ENCODE results near the gene ULK4.
"Not testable (repeated sequence)": the region's sequence is repeated elsewhere in the genome, so short reads cannot be mapped to it uniquely, and the experiment has no call there.

ULK4 gene

GRCh38 chr3:41574900-41575299 is 387.0 kb downstream of the ULK4 start:
- H3K27me3 ChIP-seq (ENCODE audit: control insufficient read depth, insufficient read depth, low read length): no peaks in the 10 kb centered on the region
- no peak overlapping the region for H3K27ac ChIP-seq (ENCODE audit: low read depth, low read length)
- H3K4me3 ChIP-seq (ENCODE audit: low read depth, low read length): no peak overlapping the region
- H3K9ac ChIP-seq (ENCODE audit: low read depth, low read length): no peak overlapping the region
- peaks cover 40% of the 10 kb centered on the region for H3K4me1 ChIP-seq (ENCODE audit: control insufficient read depth, insufficient read depth, low read length)
- H3K9me3 ChIP-seq (ENCODE audit: control insufficient read depth, insufficient read depth, low read length): no peaks in the 10 kb centered on the region
- H3K36me3 ChIP-seq (ENCODE audit: control insufficient read depth, insufficient read depth, low read length): no peaks in the 10 kb centered on the region

DNA sequence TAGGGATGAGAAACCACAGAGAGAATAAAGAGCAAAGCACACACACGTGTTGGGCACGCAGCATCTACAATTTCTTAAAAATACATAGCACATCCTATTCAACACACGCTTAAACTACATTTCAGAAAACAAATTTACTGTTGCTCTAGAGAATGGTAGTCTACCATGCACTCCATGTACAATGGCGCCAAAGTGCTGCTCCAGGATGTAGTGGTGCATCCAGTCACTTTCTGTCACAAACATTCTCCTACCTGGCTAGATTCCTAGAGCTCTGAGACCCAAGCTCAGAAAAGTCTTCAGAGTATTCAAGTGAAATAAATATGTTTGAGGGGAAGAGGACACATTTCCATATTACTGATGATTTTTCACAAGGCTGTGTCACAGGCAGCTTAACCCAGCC is 388.3 kb downstream of the ULK4 start:
- Histone ChIP-seq H3K9ac (ENCODE audit: low read depth, low read length) (no peak overlapping the region), H3K36me3 (ENCODE audit: control insufficient read depth, insufficient read depth, low read length) (no peaks in the 10 kb centered on the region), H3K4me1 (ENCODE audit: control insufficient read depth, insufficient read depth, low read length) (peaks cover 38% of the 10 kb centered on the region), H3K9me3 (ENCODE audit: control insufficient read depth, insufficient read depth, low read length) (no peaks in the 10 kb centered on the region), H3K27me3 (ENCODE audit: control insufficient read depth, insufficient read depth, low read length) (no peaks in the 10 kb centered on the region), H3K4me3 (ENCODE audit: low read depth, low read length) (no peak overlapping the region), H3K27ac (ENCODE audit: low read depth, low read length) (no peak overlapping the region)

GRCh38 chr3:41572092-41572491 is 389.8 kb downstream of the ULK4 start:
- H3K4me1 ChIP-seq (ENCODE audit: control insufficient read depth, insufficient read depth, low read length): peaks cover 26% of the 10 kb centered on the region
- no peak overlapping the region for H3K9ac ChIP-seq (ENCODE audit: low read depth, low read length)
- H3K4me3 ChIP-seq (ENCODE audit: low read depth, low read length): no peak overlapping the region
- H3K27me3 ChIP-seq (ENCODE audit: control insufficient read depth, insufficient read depth, low read length): no peaks in the 10 kb centered on the region
- H3K9me3 ChIP-seq (ENCODE audit: control insufficient read depth, insufficient read depth, low read length): no peaks in the 10 kb centered on the region
- no peak overlapping the region for H3K27ac ChIP-seq (ENCODE audit: low read depth, low read length)
- no peaks in the 10 kb centered on the region for H3K36me3 ChIP-seq (ENCODE audit: control insufficient read depth, insufficient read depth, low read length)

GRCh38 chr3:41569632-41570305 is 392.1 kb downstream of the ULK4 start:
- H3K27me3 ChIP-seq (ENCODE audit: control insufficient read depth, insufficient read depth, low read length): no peaks in the 10 kb centered on the region
- H3K9me3 ChIP-seq (ENCODE audit: control insufficient read depth, insufficient read depth, low read length): no peaks in the 10 kb centered on the region
- peaks cover 9% of the 10 kb centered on the region for H3K4me1 ChIP-seq (ENCODE audit: control insufficient read depth, insufficient read depth, low read length)
- H3K27ac ChIP-seq (ENCODE audit: low read depth, low read length): no peak overlapping the region
- no peaks in the 10 kb centered on the region for H3K36me3 ChIP-seq (ENCODE audit: control insufficient read depth, insufficient read depth, low read length)
- H3K4me3 ChIP-seq (ENCODE audit: low read depth, low read length): no peak overlapping the region
- no peak overlapping the region for H3K9ac ChIP-seq (ENCODE audit: low read depth, low read length)

GRCh38 chr3:41565948-41566514 is 395.9 kb downstream of the ULK4 start:
- no peaks in the 10 kb centered on the region for H3K36me3 ChIP-seq (ENCODE audit: control insufficient read depth, insufficient read depth, low read length)
- H3K27me3 ChIP-seq (ENCODE audit: control insufficient read depth, insufficient read depth, low read length): no peaks in the 10 kb centered on the region
- H3K4me3 ChIP-seq (ENCODE audit: low read depth, low read length): no peak overlapping the region
- H3K9ac ChIP-seq (ENCODE audit: low read depth, low read length): no peak overlapping the region
- H3K27ac ChIP-seq (ENCODE audit: low read depth, low read length): no peak overlapping the region
- peaks cover 9% of the 10 kb centered on the region for H3K4me1 ChIP-seq (ENCODE audit: control insufficient read depth, insufficient read depth, low read length)
- H3K9me3 ChIP-seq (ENCODE audit: control insufficient read depth, insufficient read depth, low read length): no peaks in the 10 kb centered on the region

- H3K27ac ChIP-seq (ENCODE audit: low read depth, low read length): no peak overlapping the region
- no peak overlapping the region for H3K9ac ChIP-seq (ENCODE audit: low read depth, low read length)
- H3K9me3 ChIP-seq (ENCODE audit: control insufficient read depth, insufficient read depth, low read length): no peaks in the 10 kb centered on the region
- H3K36me3 ChIP-seq (ENCODE audit: control insufficient read depth, insufficient read depth, low read length): no peaks in the 10 kb centered on the region
- no peaks in the 10 kb centered on the region for H3K27me3 ChIP-seq (ENCODE audit: control insufficient read depth, insufficient read depth, low read length)
- H3K4me3 ChIP-seq (ENCODE audit: low read depth, low read length): no peak overlapping the region
- peaks cover 6% of the 10 kb centered on the region; the same call in 1 of the 2 replicates for H3K4me1 ChIP-seq (ENCODE audit: control insufficient read depth, insufficient read depth, low read length)
These were observed 396.9 kb downstream of the ULK4 start for GRCh38 chr3:41565003-41565402.

DNA sequence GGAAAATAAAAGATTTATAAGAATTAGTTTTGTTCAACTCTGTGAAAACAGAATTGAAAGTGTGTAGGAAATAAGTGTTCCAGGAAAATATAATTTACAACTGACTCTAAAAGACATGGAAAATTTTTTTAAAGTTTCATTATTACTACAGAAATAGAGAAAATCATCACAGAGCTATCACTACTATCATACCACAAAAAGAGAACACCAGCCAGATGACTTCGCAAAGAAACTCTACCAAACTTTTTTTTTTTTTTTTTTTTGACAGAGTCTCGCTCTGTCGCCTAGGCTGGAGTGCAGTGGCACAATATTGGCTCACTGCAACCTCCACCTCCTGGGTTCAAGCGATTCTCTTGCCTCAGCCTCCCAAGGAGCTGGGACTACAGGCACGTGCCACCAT is 405.7 kb downstream of the ULK4 start:
- H3K27me3 ChIP-seq (ENCODE audit: control insufficient read depth, insufficient read depth, low read length); H3K4me3 ChIP-seq (ENCODE audit: low read depth, low read length); H3K36me3 ChIP-seq (ENCODE audit: control insufficient read depth, insufficient read depth, low read length): not testable (repeated sequence)

DNA sequence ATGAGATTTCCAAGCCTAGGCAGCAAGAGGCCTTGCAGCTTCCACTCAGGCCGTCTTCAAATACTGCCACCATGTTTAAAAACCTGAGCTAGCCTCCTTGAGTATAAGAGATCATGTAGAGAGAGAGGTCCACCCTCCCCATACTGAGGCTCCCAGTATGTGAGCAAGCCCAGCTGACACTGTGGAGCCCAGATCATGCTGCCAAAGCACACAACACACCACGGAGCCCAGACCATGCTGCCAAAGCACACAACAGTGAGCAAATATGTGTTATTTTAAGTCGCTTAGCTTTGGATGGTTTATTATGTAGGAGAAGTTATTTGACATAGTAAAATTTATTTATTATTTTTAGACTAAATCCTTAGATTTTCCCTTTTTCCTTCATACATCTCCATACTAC is 428.9 kb downstream of the ULK4 start:
- Histone ChIP-seq H3K4me1 (ENCODE audit: control insufficient read depth, insufficient read depth, low read length) (no peaks in the 10 kb centered on the region), H3K36me3 (ENCODE audit: control insufficient read depth, insufficient read depth, low read length) (no peaks in the 10 kb centered on the region), H3K27ac (ENCODE audit: low read depth, low read length) (no peak overlapping the region), H3K9me3 (ENCODE audit: control insufficient read depth, insufficient read depth, low read length) (no peaks in the 10 kb centered on the region), H3K27me3 (ENCODE audit: control insufficient read depth, insufficient read depth, low read length) (no peaks in the 10 kb centered on the region), H3K9ac (ENCODE audit: low read depth, low read length) (no peak overlapping the region), H3K4me3 (ENCODE audit: low read depth, low read length) (no peak overlapping the region)

More for the DNA sequence above, 405.7 kb downstream of the ULK4 start:
- not testable (repeated sequence) for H3K9ac ChIP-seq (ENCODE audit: low read depth, low read length); H3K27ac ChIP-seq (ENCODE audit: low read depth, low read length); H3K4me1 ChIP-seq (ENCODE audit: control insufficient read depth, insufficient read depth, low read length); H3K9me3 ChIP-seq (ENCODE audit: control insufficient read depth, insufficient read depth, low read length)

DNA sequence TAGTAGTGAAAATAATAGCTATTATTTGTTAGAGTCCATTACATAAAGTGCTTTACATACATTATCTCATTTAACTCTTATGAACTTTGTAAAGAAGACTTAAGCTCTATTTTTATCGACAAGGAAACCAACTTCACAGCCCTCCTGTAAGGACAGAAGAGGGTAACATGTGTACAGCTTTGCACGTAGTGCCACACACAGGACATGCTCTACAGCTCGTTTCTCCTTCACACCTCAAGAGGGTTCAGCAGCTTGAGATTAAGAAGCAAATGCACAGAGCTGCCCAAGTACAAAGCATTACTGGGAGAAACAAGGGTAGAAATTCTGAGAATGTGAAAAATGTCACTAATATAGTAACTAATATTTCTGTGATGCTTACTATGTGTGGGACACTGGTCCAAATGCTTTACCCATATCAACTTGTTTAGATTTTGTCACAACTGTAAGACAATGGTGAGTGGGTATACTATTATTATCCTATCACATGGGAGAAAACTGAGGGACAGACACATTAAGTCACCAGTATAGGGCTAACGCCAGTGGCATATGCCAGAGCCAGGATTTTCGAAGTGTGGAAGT is 434.8 kb downstream of the ULK4 start:
- Histone ChIP-seq H3K4me3 (ENCODE audit: low read depth, low read length) (no peak overlapping the region), H3K4me1 (ENCODE audit: control insufficient read depth, insufficient read depth, low read length) (no peaks in the 10 kb centered on the region), H3K27ac (ENCODE audit: low read depth, low read length) (no peak overlapping the region), H3K36me3 (ENCODE audit: control insufficient read depth, insufficient read depth, low read length) (no peaks in the 10 kb centered on the region), H3K9ac (ENCODE audit: low read depth, low read length) (no peak overlapping the region), H3K27me3 (ENCODE audit: control insufficient read depth, insufficient read depth, low read length) (no peaks in the 10 kb centered on the region), H3K9me3 (ENCODE audit: control insufficient read depth, insufficient read depth, low read length) (no peaks in the 10 kb centered on the region)

DNA sequence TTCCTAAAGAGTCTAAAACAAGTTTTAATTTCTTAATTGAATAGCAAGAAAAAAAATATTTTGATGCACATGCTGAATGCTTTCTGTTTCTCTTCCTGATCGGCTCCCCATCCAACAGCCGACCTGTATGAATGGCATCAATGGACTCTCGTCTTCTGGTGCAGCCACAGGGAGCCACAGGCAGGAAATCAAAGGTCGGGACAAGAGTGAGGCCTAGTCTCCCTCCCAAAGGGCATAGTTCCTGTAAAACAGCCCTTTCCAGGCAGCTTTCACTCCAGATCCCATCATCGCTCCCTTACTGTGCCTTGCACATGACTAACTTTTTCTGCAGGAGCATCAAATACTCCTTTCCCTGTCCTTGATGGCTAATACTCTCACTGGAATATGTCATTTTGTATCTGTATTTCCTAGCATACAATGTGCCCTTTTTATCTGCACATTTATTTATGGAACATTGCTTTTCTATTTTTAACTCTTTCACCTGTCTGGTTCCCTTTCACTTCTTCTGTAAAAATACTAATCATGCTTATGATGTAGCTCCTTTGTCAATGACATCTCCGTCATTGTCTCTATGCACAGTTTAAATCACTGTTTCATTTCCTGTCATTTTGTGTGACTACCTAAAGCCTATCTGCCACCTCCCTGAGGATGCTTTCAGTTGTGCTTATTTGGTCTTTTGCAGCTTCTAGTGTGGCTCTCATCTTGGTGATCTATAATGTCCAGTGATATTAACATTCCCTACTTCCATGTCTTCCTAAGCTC is 436.4 kb downstream of the ULK4 start:
- Histone ChIP-seq H3K9ac (ENCODE audit: low read depth, low read length) (no peak overlapping the region), H3K9me3 (ENCODE audit: control insufficient read depth, insufficient read depth, low read length) (no peaks in the 10 kb centered on the region), H3K36me3 (ENCODE audit: control insufficient read depth, insufficient read depth, low read length) (no peaks in the 10 kb centered on the region), H3K27me3 (ENCODE audit: control insufficient read depth, insufficient read depth, low read length) (no peaks in the 10 kb centered on the region), H3K27ac (ENCODE audit: low read depth, low read length) (no peak overlapping the region), H3K4me1 (ENCODE audit: control insufficient read depth, insufficient read depth, low read length) (no peaks in the 10 kb centered on the region), H3K4me3 (ENCODE audit: low read depth, low read length) (no peak overlapping the region)

DNA sequence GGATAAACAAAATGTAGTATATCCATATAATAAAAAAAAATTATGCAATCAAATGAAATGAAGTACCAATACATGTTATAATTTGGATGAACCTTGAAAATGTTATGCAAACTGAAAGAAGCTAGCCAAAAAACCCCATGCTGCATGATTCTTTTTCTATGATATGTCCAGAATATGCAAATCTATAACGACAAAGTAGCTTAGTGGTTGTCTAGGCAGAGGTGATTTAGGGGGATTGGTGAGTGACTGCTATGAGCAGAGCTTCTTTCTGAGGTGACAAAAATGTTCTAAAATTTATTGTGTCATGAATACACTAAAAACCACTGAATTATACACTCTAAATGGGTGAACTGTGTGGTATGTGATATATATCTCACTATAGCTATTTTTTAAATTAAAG is 438.0 kb downstream of the ULK4 start:
- Histone ChIP-seq H3K9me3 (ENCODE audit: control insufficient read depth, insufficient read depth, low read length) (no peaks in the 10 kb centered on the region), H3K36me3 (ENCODE audit: control insufficient read depth, insufficient read depth, low read length) (no peaks in the 10 kb centered on the region), H3K4me3 (ENCODE audit: low read depth, low read length) (no peak overlapping the region), H3K9ac (ENCODE audit: low read depth, low read length) (no peak overlapping the region), H3K4me1 (ENCODE audit: control insufficient read depth, insufficient read depth, low read length) (peaks cover 3% of the 10 kb centered on the region), H3K27ac (ENCODE audit: low read depth, low read length) (no peak overlapping the region), H3K27me3 (ENCODE audit: control insufficient read depth, insufficient read depth, low read length) (no peaks in the 10 kb centered on the region)
